Ishikawa (cell line): Measurements from ENCODE around the gene DENND5A.

ENCODE experiments used
- EGR1 ChIP-seq: IDR thresholded peaks from 2 replicates; pipeline ENCODE4 v1.6.1; 2012
- EP300 ChIP-seq: IDR thresholded peaks from 2 replicates; pipeline ENCODE4 v1.6.1; 2012; ENCODE audit warnings: borderline replicate concordance
- FOXM1 ChIP-seq: IDR thresholded peaks from 2 replicates; pipeline ENCODE4 v1.6.1; 2012; ENCODE audit warnings: low read depth, borderline replicate concordance
- MAX ChIP-seq: IDR thresholded peaks from 2 replicates; pipeline ENCODE4 v1.6.1; 2012
- NFIC ChIP-seq: IDR thresholded peaks from 2 replicates; pipeline ENCODE4 v1.6.1; 2012
- RAD21 ChIP-seq: IDR thresholded peaks from 2 replicates; pipeline ENCODE4 v1.6.1; 2012; ENCODE audit warnings: low read depth
- REST ChIP-seq: IDR thresholded peaks from 2 replicates; pipeline ENCODE4 v1.6.1; 2012; ENCODE audit warnings: low read depth, mild to moderate bottlenecking
- TCF12 ChIP-seq: IDR thresholded peaks from 2 replicates; pipeline ENCODE4 v1.6.1; 2012; ENCODE audit warnings: low read depth
- TEAD4 ChIP-seq: IDR thresholded peaks from 2 replicates; pipeline ENCODE4 v1.6.1; 2012
- USF1 ChIP-seq: IDR thresholded peaks from 2 replicates; pipeline ENCODE4 v1.6.1; 2012
- YY1 ChIP-seq: IDR thresholded peaks from 2 replicates; pipeline ENCODE4 v1.6.1; 2012; ENCODE audit warnings: low read depth
- ZBTB7A ChIP-seq: IDR thresholded peaks from 2 replicates; pipeline ENCODE4 v1.6.1; 2012; ENCODE audit warnings: low read depth

GRCh38 chr11:9104580-9104979, 160.6 kb downstream of the DENND5A start:
- TF ChIP-seq NFIC: no peak
- no peak for TF ChIP-seq ZBTB7A
- no peak for TF ChIP-seq MAX
- TF ChIP-seq RAD21: no peak
- TF ChIP-seq EP300: no peak
- TF ChIP-seq FOXM1: no peak
- TF ChIP-seq REST: no peak
- TF ChIP-seq EGR1: no peak
- TF ChIP-seq TCF12: no peak
- TF ChIP-seq YY1: no peak
- TF ChIP-seq TEAD4: no peak
- TF ChIP-seq USF1: no peak
